Mammary epithelial cell (primary cell): ENCODE data around the gene ZBED4.

Source experiments
- CTCF ChIP-seq, 2 donors: IDR thresholded peaks in 1 of 2; conservative IDR thresholded peaks in 1 of 2; 2 replicates each; pipeline ENCODE4 v1.5.1; 2011 to 2012; ENCODE audit warnings: inconsistent platforms in 2 of 2, low read length in 2 of 2, mild to moderate bottlenecking in 2 of 2, control low read depth in 1 of 2, low read depth in 1 of 2; ENCODE audit not compliant: insufficient read depth in 1 of 2; ENCODE audit errors: extremely low read depth in 1 of 2
- EZH2 ChIP-seq: IDR thresholded peaks from 2 replicates; pipeline ENCODE4 v1.6.1; 2012; ENCODE audit warnings: low read length, inconsistent platforms, borderline replicate concordance

GRCh38 chr22:49817359-49817758 lies 36.3 kb upstream of the ZBED4 start:
- TF ChIP-seq CTCF (conservative IDR thresholded peaks at IDR 0.05 in 1 of 2, IDR thresholded peaks at IDR 0.05 in 1 of 2; ENCODE audit: extremely low read depth in 1 of 2, insufficient read depth in 1 of 2, low read depth in 1 of 2, low read length in 2 of 2) (no peak), EZH2 (no peak)
